H1 (cell line): ENCODE data around the gene TBC1D19. TPM values are rescaled to one million over a fixed set of nuclear protein-coding genes. Genes with fewer than 3 reads are reported as not detected.

Experiments used
- CTCF ChIA-PET: fragments of 300-600 bp; sonication (Branson Sonifier 250); formaldehyde crosslinking; loops from one replicate; lab custom pipeline; 2021; ENCODE audit not compliant: partially characterized antibody; lab: Charles Lee
- POLR2A ChIA-PET: fragments of 300-600 bp; sonication (Branson Sonifier 250); formaldehyde crosslinking; loops from one replicate; lab custom pipeline; 2021; ENCODE audit warnings: inconsistent platforms; ENCODE audit not compliant: partially characterized antibody; lab: Charles Lee
- DNase-seq, 2 experiments: peaks; one replicate each; pipeline versions ENCODE4 v3.0.0 to v3.0.0-alpha.2; 2010 to 2022; ENCODE audit warnings: low spot score in 2 of 2, low read depth in 1 of 2, mixed read lengths in 1 of 2
- FAIRE-seq: peaks from 2 replicates; lab custom pipeline; 2011; peaks lifted over from hg19 to GRCh38; lab: Jason Lieb, UNC
- H2AFZ ChIP-seq: 2 replicates; pipeline ENCODE4 v1.8.1; 2012; ENCODE audit warnings: low read length, inconsistent platforms
- H2AK5ac ChIP-seq: 2 replicates; pipeline ENCODE4 v1.6.1; 2013; ENCODE audit warnings: low read depth, low read length
- H2BK120ac ChIP-seq: replicated peaks from 2 replicates; pipeline ENCODE3; 2013; ENCODE audit warnings: low read depth, low read length, inconsistent platforms
- H2BK12ac ChIP-seq: 2 replicates; pipeline ENCODE4 v1.6.1; 2013; ENCODE audit warnings: low read depth, low read length
- H2BK15ac ChIP-seq: 2 replicates; pipeline ENCODE4 v1.6.1; 2013; ENCODE audit warnings: low read length
- H2BK20ac ChIP-seq: 2 replicates; pipeline ENCODE4 v1.6.1; 2013; ENCODE audit warnings: low read length
- H2BK5ac ChIP-seq: 2 replicates; pipeline ENCODE4 v1.6.1; 2013; ENCODE audit warnings: low read depth, low read length
- H3K14ac ChIP-seq: 2 replicates; pipeline ENCODE4 v1.6.1; 2013; ENCODE audit warnings: inconsistent platforms; ENCODE audit not compliant: insufficient read length
- H3K18ac ChIP-seq: 2 replicates; pipeline ENCODE4 v1.6.1; 2013; ENCODE audit warnings: low read length; ENCODE audit errors: extremely low read depth
- H3K23ac ChIP-seq: 2 replicates; pipeline ENCODE4 v1.6.1; 2013; ENCODE audit warnings: inconsistent platforms; ENCODE audit not compliant: insufficient read length
- H3K23me2 ChIP-seq: 2 replicates; pipeline ENCODE4 v1.6.1; 2013; ENCODE audit warnings: low read depth, low read length
- H3K27ac ChIP-seq: 2 replicates; pipeline ENCODE4 v1.6.1; 2011; ENCODE audit warnings: low read depth, low read length, inconsistent platforms
- H3K27me3 ChIP-seq, 4 experiments: replicated peaks in 1 of 4; 1 replicate in 1 of 4; 2 replicates in 3 of 4; pipeline versions ENCODE4 v1.6.1 to v1.8.1; 2011 to 2013; ENCODE audit warnings: low read length in 3 of 4, mild to moderate bottlenecking in 3 of 4, inconsistent platforms in 2 of 4, mixed read lengths in 2 of 4, moderate library complexity in 1 of 4; ENCODE audit not compliant: control insufficient read depth in 3 of 4, insufficient read depth in 3 of 4; ENCODE audit errors: extremely low read depth in 1 of 4
- H3K36me3 ChIP-seq, 4 experiments: 2 replicates each; pipeline versions ENCODE4 v1.6.1 to v1.8.1; 2011 to 2013; ENCODE audit warnings: mild to moderate bottlenecking in 4 of 4, low read length in 3 of 4, moderate library complexity in 2 of 4, control low read depth in 1 of 4, inconsistent platforms in 1 of 4; ENCODE audit not compliant: insufficient read depth in 4 of 4, control insufficient read depth in 2 of 4
- H3K4ac ChIP-seq: replicated peaks from 2 replicates; pipeline ENCODE3; 2013; ENCODE audit warnings: low read length, low read depth, mixed read lengths, inconsistent platforms; ENCODE audit not compliant: insufficient read length
- H3K4me1 ChIP-seq, 4 experiments: replicated peaks in 1 of 4; 1 replicate in 1 of 4; 2 replicates in 3 of 4; pipeline versions ENCODE4 v1.6.1 to v1.8.1; 2011 to 2013; ENCODE audit warnings: low read length in 3 of 4, inconsistent platforms in 2 of 4, mixed read lengths in 1 of 4; ENCODE audit not compliant: insufficient read depth in 4 of 4, control insufficient read depth in 3 of 4
- H3K4me2 ChIP-seq, 2 experiments: 2 replicates each; pipeline versions ENCODE4 v1.6.1 to v1.8.1; 2011 to 2013; ENCODE audit warnings: low read depth in 2 of 2, low read length in 2 of 2, control low read depth in 1 of 2, inconsistent platforms in 1 of 2, mild to moderate bottlenecking in 1 of 2; ENCODE audit not compliant: insufficient read depth in 1 of 2
- H3K4me3 ChIP-seq, 4 experiments: fragments of 200-600, 300-600 bp in 1 of 4; sonication (generic), shearing (Covaris generic), sonication (Bioruptor Twin) in 1 of 4; 2 replicates each; pipeline versions ENCODE4 v1.5.1 to v1.8.1; 2011 to 2016; ENCODE audit warnings: low read length in 4 of 4, low read depth in 3 of 4, control low read depth in 2 of 4, inconsistent platforms in 2 of 4, mild to moderate bottlenecking in 2 of 4, mixed read lengths in 1 of 4, moderate library complexity in 1 of 4; ENCODE audit not compliant: insufficient read depth in 2 of 4; ENCODE audit errors: extremely low read depth in 1 of 4
- H3K56ac ChIP-seq: replicated peaks from 2 replicates; pipeline ENCODE3; 2013; ENCODE audit warnings: low read depth, mild to moderate bottlenecking, mixed read lengths, low read length, inconsistent platforms; ENCODE audit not compliant: insufficient read length
- H3K79me1 ChIP-seq: 2 replicates; pipeline ENCODE4 v1.6.1; 2013; ENCODE audit warnings: low read depth, low read length, control low read depth
- H3K79me2 ChIP-seq, 2 experiments: 2 replicates each; pipeline versions ENCODE4 v1.6.1 to v1.8.1; 2012 to 2013; ENCODE audit warnings: low read length in 2 of 2, mild to moderate bottlenecking in 2 of 2, inconsistent platforms in 1 of 2; ENCODE audit not compliant: insufficient read depth in 2 of 2, control insufficient read depth in 1 of 2
- H3K9ac ChIP-seq, 4 experiments: replicated peaks in 1 of 4; 1 replicate in 1 of 4; 2 replicates in 3 of 4; pipeline versions ENCODE4 v1.6.1 to v1.8.1; 2011 to 2013; ENCODE audit warnings: low read depth in 3 of 4, low read length in 3 of 4, control low read depth in 2 of 4, mild to moderate bottlenecking in 2 of 4, moderate library complexity in 2 of 4, inconsistent platforms in 1 of 4; ENCODE audit errors: extremely low read depth in 1 of 4
- H3K9me3 ChIP-seq, 2 experiments: 2 replicates each; pipeline versions ENCODE4 v1.6.1 to v1.8.1; 2012 to 2013; ENCODE audit warnings: mild to moderate bottlenecking in 2 of 2, moderate library complexity in 2 of 2, control low read depth in 1 of 2, inconsistent platforms in 1 of 2, low read depth in 1 of 2, low read length in 1 of 2, mixed read lengths in 1 of 2; ENCODE audit not compliant: insufficient read depth in 2 of 2
- H4K20me1 ChIP-seq, 2 experiments: replicated peaks in 1 of 2; 2 replicates each; pipeline versions ENCODE3 to v1.8.1; 2011 to 2013; ENCODE audit warnings: inconsistent platforms in 2 of 2, low read length in 2 of 2, mild to moderate bottlenecking in 1 of 2; ENCODE audit not compliant: insufficient read depth in 2 of 2, control insufficient read depth in 1 of 2
- H4K5ac ChIP-seq: 2 replicates; pipeline ENCODE4 v1.6.1; 2013; ENCODE audit warnings: low read length, low read depth, mixed read lengths, inconsistent platforms; ENCODE audit not compliant: insufficient read length
- H4K8ac ChIP-seq: 2 replicates; pipeline ENCODE4 v1.8.0; 2013; ENCODE audit warnings: mild to moderate bottlenecking, moderate library complexity, low read length, inconsistent platforms; ENCODE audit not compliant: insufficient read depth; ENCODE audit errors: extremely low read depth
- H4K91ac ChIP-seq: replicated peaks from 2 replicates; pipeline ENCODE3; 2013; ENCODE audit warnings: low read length, mixed read lengths, inconsistent platforms; ENCODE audit not compliant: insufficient read length
- BCL11A ChIP-seq, 2 experiments: IDR thresholded peaks; one replicate each; pipeline ENCODE4 v1.6.1; 2011; ENCODE audit warnings: low read depth in 2 of 2, low read length in 2 of 2, mild to moderate bottlenecking in 2 of 2
- CBX5 ChIP-seq: fragments of 300-800, 300-1000 bp; sonication (generic); IDR thresholded peaks from 2 replicates; pipeline ENCODE4 v1.7.1; 2016; ENCODE audit warnings: antibody characterized with exemption, low read length, low read depth
- CHD2 ChIP-seq: IDR thresholded peaks from 2 replicates; pipeline ENCODE4 v1.6.1; 2012; ENCODE audit warnings: low read length, improper control_type of control experiment
- CTBP2 ChIP-seq: IDR thresholded peaks from 2 replicates; pipeline ENCODE4 v1.7.0; 2011; ENCODE audit warnings: borderline replicate concordance, mild to moderate bottlenecking, moderate library complexity, mixed read lengths, low read length; ENCODE audit not compliant: insufficient read depth, insufficient read length
- JUN ChIP-seq: IDR thresholded peaks from 2 replicates; pipeline ENCODE4 v1.6.1; 2011; ENCODE audit warnings: low read depth, mild to moderate bottlenecking, improper control_type of control experiment, low read length
- PHF8 ChIP-seq: fragments of 200-600 bp; sonication (generic); conservative IDR thresholded peaks from 2 replicates; pipeline ENCODE4 v1.7.1; 2012; ENCODE audit warnings: low read depth, mild to moderate bottlenecking, inconsistent platforms, low read length, moderate library complexity
- POLR2A ChIP-seq, 2 experiments: IDR thresholded peaks; 1 replicate in 1 of 2; 2 replicates in 1 of 2; pipeline ENCODE4 v1.6.1; 2011; ENCODE audit warnings: low read depth in 2 of 2, low read length in 2 of 2, mild to moderate bottlenecking in 2 of 2; ENCODE audit errors: control extremely low read depth in 1 of 2
- SIN3A ChIP-seq, 2 experiments: IDR thresholded peaks in 1 of 2; conservative IDR thresholded peaks in 1 of 2; 2 replicates each; pipeline ENCODE4 v1.6.1; 2011 to 2012; ENCODE audit warnings: low read length in 2 of 2, improper control_type of control experiment in 1 of 2, low read depth in 1 of 2, mild to moderate bottlenecking in 1 of 2
- SIRT6 ChIP-seq: IDR thresholded peaks from one replicate; pipeline ENCODE4 v1.7.1; 2012; ENCODE audit warnings: low read length, inconsistent platforms
- SP2 ChIP-seq: IDR thresholded peaks from 2 replicates; pipeline ENCODE4 v1.6.1; 2012; ENCODE audit warnings: mild to moderate bottlenecking, low read length, inconsistent platforms
- SRF ChIP-seq: IDR thresholded peaks from 2 replicates; pipeline ENCODE4 v1.6.1; 2011; ENCODE audit warnings: mild to moderate bottlenecking, low read depth, low read length, moderate library complexity
- TAF7 ChIP-seq: optimal IDR thresholded peaks from 2 replicates; pipeline ENCODE3; 2011; ENCODE audit warnings: low read depth, mild to moderate bottlenecking, inconsistent platforms, low read length, moderate library complexity, borderline replicate concordance
- polyA plus RNA-seq, 7 experiments: library from polyadenylated mRNA; depleted of rRNA in 3 of 7; stranded (reverse) in 5 of 7; unstranded in 2 of 7; fragments of >200 nt in 5 of 7; fragments of 200-250 nt in 2 of 7; gene quantifications; 1 replicate in 5 of 7; 2 replicates in 1 of 7; 4 replicates in 1 of 7; pipeline versions ENCODE4 v1.2.1 to v1.2.3, GENCODE V29; 2011 to 2013; ENCODE audit warnings: missing spikeins in 2 of 7, mixed read lengths in 2 of 7
- total RNA-seq: library from RNA; stranded (reverse); fragmentation: NEBNext Ultra II Directional; extraction: Animal tissue kit (Norgen Biotek cat#: 25700); gene quantifications from 2 replicates; pipeline ENCODE4 v1.2.1, GENCODE V29; 2021

The TBC1D19 gene
- total and polyA plus RNA-seq, 2 of the 8 experiments (the other 6 are each of a cell fraction or from before 2014, with no cell fraction given), result 1.9 to 3.5 TPM

DNA sequence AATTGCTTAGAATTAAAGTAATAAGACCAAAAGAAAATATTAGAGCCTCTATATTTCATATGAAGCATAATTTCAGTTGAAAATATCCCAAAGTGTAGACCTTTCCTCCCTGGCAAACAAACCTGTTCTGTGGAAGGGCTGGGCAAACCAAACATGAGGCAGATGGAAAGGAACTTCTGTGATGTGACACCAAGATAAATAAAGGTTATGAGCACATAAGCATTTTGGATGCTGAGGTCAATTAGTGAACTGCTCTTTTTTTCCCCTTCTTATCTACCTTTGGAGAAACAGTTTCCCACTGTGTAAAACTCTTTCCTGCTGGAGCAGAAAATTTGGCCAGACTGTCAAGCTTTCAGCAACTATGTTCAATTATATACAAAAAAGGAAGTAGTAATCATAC lies 167.1 kb downstream of the TBC1D19 start:
- Histone ChIP-seq H3K4me1 (no peaks in the 10 kb centered on the region), H2BK5ac (no peak overlapping the region), H2BK12ac (no peak overlapping the region), H2AFZ (no peak overlapping the region), H3K4me3 (no peak overlapping the region), H3K14ac (no peak overlapping the region), H2BK15ac (no peak overlapping the region), H4K20me1 (no peaks in the 10 kb centered on the region), H3K4me2 (no peak overlapping the region), H3K27me3 (no peaks in the 10 kb centered on the region), H3K23ac (no peak overlapping the region), H4K8ac (no peak overlapping the region), H3K79me2 (no peaks in the 10 kb centered on the region), H4K5ac (no peak overlapping the region), H3K23me2 (0 out of 2 replicates have a peak, but pooled peaks cover 2% of the 10 kb centered on the region), H3K79me1 (no peaks in the 10 kb centered on the region), H2BK120ac (no peak overlapping the region), H3K9me3 (no peaks in the 10 kb centered on the region), H3K27ac (no peak overlapping the region), H3K18ac (no peak overlapping the region), H4K91ac (no peak overlapping the region), H2AK5ac (no peak overlapping the region), H3K9ac (no peak overlapping the region), H3K56ac (no peak overlapping the region), H3K4ac (no peak overlapping the region), H3K36me3 (no peaks in the 10 kb centered on the region), H2BK20ac (no peak overlapping the region)
- POLR2A ChIA-PET, result no interaction called here
- FAIRE-seq, result no peak
- CTCF ChIA-PET, result no interaction called here
- no peak for DNase-seq
- TF ChIP-seq CHD2 (no peak), PHF8 (no peak), SP2 (no peak), TAF7 (no peak), POLR2A (IDR thresholded peaks at IDR 0.05; ENCODE audit: control extremely low read depth in 1 of 2, low read depth in 2 of 2, low read length in 2 of 2) (no peak), SRF (no peak), BCL11A (IDR thresholded peaks at IDR 0.05; ENCODE audit: low read depth in 2 of 2, low read length in 2 of 2) (no peak), SIRT6 (no peak), CBX5 (no peak), CTBP2 (no peak), SIN3A (conservative IDR thresholded peaks at IDR 0.05 in 1 of 2, IDR thresholded peaks at IDR 0.05 in 1 of 2; ENCODE audit: low read depth in 1 of 2, low read length in 2 of 2) (no peak), JUN (no peak)
- TF ChIP-seq, all 59 proteins: peak for 0
